HG03045 (cell line): ENCODE results near the gene FES.

Experiments
- ATAC-seq: cut with Tn5 transposase; IDR thresholded peaks from one replicate; pipeline ENCODE4 v1.9.1; 2021; ENCODE audit warnings: mild to moderate bottlenecking, moderate library complexity; ENCODE audit not compliant: unreplicated experiment

The FES gene

DNA sequence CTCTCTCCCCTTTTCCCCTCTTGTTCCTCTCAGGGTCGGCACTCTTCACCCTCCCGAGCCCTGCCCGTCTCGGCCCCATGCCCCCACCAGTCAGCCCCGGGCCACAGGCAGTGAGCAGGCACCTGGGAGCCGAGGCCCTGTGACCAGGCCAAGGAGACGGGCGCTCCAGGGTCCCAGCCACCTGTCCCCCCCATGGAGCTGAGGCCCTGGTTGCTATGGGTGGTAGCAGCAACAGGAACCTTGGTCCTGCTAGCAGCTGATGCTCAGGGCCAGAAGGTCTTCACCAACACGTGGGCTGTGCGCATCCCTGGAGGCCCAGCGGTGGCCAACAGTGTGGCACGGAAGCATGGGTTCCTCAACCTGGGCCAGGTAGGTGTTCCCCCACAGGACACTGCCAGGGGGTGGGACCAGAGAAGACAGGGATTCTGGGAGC is 8.7 kb upstream of the FES start:
- ATAC-seq: no peak

- ATAC-seq: no peak
Measured at GRCh38 chr15:90876046-90876445, 8.3 kb upstream of the FES start.

DNA sequence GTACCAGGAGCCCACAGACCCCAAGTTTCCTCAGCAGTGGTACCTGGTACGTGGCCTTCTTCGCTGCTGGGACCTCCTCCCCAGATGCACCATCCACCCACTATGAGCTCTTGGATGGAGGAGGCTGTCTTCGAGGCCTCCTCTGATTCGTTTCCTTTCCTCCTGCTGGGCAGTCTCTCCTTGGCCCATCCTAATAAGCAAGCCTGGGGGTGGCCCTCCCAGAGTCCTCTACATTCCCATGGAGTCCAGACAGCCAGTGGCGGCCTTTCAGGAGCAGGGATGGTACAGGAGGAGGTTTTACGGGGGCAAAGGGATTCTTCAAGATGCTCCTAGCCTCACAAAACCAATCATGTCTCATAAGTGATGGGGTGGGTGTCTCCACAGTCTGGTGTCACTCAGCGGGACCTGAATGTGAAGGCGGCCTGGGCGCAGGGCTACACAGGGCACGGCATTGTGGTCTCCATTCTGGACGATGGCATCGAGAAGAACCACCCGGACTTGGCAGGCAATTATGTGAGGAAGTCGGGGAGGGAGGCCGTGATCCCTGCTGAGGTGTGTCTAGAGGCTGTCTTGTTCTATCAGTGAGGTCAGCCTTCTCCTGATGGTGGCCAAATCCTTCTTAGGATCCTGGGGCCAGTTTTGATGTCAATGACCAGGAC is 7.7 kb upstream of the FES start:
- ATAC-seq: no peak

DNA sequence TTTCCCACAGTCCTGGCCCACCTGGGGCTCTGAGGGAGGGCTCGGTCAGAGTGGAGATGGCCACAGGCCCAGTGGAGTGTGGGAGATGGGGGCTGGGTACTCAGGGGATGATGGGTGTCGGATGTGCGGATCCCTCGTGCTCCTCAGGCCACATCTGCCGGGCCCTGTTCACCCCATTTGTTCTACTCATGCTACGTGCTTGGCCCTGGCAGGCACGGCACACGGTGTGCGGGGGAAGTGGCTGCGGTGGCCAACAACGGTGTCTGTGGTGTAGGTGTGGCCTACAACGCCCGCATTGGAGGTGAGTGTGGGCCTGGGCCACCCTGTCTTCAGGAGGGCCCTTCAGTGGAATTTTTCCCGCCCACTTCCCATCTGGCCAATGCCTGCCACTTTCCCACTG is 7.0 kb upstream of the FES start:
- ATAC-seq: no peak

GRCh38 chr15:90877996-90878395 is 6.3 kb upstream of the FES start:
- no peak for ATAC-seq

- no peak for ATAC-seq
Measured at GRCh38 chr15:90878660-90879059, 5.6 kb upstream of the FES start.

- no peak for ATAC-seq
Measured at GRCh38 chr15:90879730-90880366, 4.5 kb upstream of the FES start.

DNA sequence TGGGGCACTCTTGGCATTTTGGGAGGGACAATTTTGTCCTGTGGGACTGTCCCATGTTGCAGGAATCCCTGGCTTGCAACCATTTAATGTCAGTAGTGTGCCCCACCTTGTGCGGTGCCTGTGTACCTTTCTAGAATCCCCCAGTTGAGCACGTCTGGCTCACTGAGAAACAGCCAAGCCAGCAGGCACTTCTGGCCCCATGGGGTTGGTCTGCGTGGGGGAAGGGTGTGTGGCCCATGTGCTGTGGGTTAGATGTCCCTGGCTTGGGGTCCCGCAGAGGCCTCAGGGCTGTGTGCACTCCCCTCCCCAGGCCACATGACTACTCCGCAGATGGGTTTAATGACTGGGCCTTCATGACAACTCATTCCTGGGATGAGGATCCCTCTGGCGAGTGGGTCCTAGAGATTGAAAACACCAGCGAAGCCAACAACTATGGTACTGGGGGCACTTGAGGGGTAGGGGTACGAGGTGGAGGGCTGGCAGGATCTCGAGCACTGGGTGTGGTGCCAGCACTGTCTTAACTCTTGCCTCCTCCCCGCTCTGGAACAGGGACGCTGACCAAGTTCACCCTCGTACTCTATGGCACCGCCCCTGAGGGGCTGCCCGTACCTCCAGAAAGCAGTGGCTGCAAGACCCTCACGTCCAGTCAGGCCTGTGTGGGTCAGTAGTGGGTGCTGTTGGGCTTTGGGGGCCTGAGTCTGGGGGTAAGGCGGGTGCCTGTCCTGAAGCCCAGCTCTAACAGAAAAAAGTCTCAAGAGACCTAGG is 3.7 kb upstream of the FES start:
- ATAC-seq: no peak

- ATAC-seq: no peak
Measured at GRCh38 chr15:90881181-90881977, 2.9 kb upstream of the FES start.

GRCh38 chr15:90881978-90882721 is 2.2 kb upstream of the FES start:
- ATAC-seq: no peak

- no peak for ATAC-seq
Measured at GRCh38 chr15:90882781-90883525, 1.4 kb upstream of the FES start.

- ATAC-seq: no peak
Measured at GRCh38 chr15:90883526-90883975, 753 bp upstream of the FES start.

DNA sequence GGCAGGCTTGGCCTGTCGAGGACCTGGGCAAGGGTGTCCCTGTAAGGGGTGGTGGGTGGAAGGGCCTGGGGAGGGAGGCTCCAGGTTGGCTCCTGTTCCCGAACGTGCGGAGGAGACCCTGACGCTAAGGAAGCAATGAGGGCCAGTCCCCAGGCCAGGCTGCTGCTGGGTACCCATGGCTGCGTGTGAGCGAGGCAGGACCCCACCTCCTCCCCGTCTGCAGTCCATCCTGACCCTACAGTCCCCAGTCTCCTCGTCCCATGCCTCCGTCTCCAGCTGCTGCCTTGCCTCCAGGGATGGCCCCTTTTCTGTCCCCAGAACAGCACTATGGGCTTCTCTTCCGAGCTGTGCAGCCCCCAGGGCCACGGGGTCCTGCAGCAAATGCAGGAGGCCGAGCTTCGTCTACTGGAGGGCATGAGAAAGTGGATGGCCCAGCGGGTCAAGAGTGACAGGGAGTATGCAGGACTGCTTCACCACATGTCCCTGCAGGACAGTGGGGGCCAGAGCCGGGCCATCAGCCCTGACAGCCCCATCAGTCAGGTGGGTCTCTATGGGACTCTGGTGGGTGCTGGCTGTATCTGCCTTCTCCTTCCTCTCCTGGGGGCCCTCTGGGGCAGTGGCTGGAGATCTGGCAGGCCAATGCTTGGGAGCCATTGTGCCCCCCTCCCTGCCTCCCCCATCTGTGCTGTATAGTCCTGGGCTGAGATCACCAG is 571 bp downstream of the FES start:
- ATAC-seq: no peak

GRCh38 chr15:90885432-90886290 is 1.4 kb downstream of the FES start:
- no peak for ATAC-seq

DNA sequence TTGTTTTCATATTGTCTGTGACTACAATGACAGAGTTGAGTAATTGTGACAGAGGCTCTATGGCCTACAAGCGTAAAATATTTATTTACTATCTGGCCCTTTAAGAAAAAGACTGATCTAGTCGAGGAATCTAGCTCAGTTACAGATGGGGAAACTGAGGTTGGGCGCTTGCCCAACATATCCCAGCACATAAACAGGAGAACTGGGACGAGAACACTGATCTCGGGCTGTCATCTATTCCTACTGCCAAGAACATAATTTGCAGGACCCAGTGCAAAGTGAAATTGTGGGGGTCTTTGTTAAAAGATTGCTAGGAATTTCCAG is 1.9 kb downstream of the FES start:
- no peak for ATAC-seq

GRCh38 chr15:90887037-90887481 is 2.8 kb downstream of the FES start:
- ATAC-seq: no peak

DNA sequence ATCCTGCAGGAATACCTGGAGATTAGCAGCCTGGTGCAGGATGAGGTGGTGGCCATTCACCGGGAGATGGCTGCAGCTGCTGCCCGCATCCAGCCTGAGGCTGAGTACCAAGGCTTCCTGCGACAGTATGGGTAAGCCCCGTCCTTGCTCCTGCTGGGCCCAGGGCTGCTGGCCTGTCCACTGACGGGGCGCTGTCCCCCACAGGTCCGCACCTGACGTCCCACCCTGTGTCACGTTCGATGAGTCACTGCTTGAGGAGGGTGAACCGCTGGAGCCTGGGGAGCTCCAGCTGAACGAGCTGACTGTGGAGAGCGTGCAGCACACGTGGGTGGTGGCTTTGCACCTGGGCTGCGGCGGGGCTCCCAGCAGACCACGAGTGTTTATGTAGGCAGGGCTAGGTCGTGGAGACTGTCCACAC is 5.0 kb downstream of the FES start:
- ATAC-seq: no peak

DNA sequence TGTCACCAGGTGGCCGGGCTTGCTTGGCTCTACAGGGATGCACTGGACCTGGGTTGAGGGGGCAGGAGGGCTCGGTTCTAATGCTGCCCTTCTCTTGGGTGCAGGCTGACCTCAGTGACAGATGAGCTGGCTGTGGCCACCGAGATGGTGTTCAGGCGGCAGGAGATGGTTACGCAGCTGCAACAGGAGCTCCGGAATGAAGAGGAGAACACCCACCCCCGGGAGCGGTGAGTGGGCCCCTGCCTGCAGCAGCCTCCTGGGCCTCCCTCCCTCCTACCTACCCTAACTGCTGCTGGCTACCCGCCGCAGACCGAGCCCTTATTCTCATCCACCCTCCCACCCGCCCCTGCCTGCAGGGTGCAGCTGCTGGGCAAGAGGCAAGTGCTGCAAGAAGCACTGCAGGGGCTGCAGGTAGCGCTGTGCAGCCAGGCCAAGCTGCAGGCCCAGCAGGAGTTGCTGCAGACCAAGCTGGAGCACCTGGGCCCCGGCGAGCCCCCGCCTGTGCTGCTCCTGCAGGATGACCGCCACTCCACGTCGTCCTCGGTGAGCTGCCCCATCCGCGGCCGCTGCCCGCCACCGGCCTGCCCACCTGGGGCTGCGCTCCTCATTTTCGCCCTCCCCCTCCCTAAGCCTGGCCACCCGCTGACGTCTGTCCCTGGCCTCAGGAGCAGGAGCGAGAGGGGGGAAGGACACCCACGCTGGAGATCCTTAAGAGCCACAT is 5.6 kb downstream of the FES start:
- ATAC-seq: no peak
